ENCODE data around the gene PTH2. TPM values are rescaled to one million over a fixed set of nuclear protein-coding genes. Genes with fewer than 3 reads are reported as not detected.

PTH2 gene
- polyA plus RNA-seq, 3 donors, result not detected

DNA sequence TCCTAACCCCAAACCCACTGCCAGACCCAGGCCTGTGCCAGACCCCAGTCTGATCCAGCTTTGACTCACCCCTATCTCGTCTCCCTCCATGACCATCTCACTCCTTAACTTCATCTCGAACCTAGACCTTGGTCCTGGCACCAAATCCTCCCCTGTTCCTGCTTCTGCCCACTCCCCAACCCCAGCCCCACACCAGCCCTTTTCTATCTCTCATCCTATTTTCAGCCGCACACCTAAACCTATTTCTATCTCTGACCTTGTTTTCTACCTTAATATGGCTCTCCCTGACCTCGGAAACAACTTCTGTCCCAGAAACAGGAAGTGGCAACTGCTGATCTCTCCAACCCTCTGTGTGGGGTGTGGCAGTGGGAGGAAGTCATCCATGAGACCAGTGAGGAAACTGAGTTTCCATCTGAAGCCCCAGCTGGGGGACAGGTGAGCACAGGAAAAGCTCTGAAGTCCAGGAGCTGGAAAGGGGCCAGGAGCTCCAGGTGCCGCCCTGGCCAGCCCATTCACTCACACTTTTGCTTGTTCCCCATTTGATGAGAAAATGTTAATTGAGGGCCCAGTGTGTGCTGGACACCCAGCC lies 13.7 kb downstream of the PTH2 start:
- Mint-ChIP-seq H3K4me1 (peaks cover 28% of the 10 kb centered on the region), H3K36me3 (no peaks in the 10 kb centered on the region), H3K4me3 (peak overlapping the region in 1 of 2 donors; percentile 59), H3K9me3 (peaks cover 0 to 5% (median 0%) of the 10 kb centered on the region in 7 donors), H3K27me3 (ENCODE audit: low read depth in 3 of 3) (peaks cover 4 to 11% (median 8%) of the 10 kb centered on the region in 3 donors), H3K27ac (peak overlapping the region; percentile 34 to 87 (median 79))
- H2AFZ ChIP-seq (ENCODE audit: insufficient read depth, low read depth, low read length, poor library complexity, severe bottlenecking), result peak overlapping the region; percentile 75
- peaks cover 15 to 17% of the 10 kb centered on the region in 2 donors for H3K4me1 ChIP-seq (ENCODE audit: control insufficient read depth in 1 of 2, insufficient read depth in 2 of 2, low read length in 2 of 2)
- 49% methylated on average over 2 of the region's 5 CpGs for WGBS (ENCODE audit: insufficient coverage)
- peak overlapping the region; percentile 35 for H3K4me2 ChIP-seq (replicated peaks; ENCODE audit: extremely low read depth, low read length, poor library complexity, severe bottlenecking)
- DNase-seq, result peak; percentile 41 to 70 (median 68)
- TF ChIP-seq CTCF (IDR thresholded peaks at IDR 0.05), result no peak
- H3K27me3 ChIP-seq (ENCODE audit: control insufficient read depth in 2 of 2, insufficient read depth in 2 of 2, low read length in 2 of 2), result no peaks in the 10 kb centered on the region
- peak overlapping the region; percentile 24 to 29 for H3K27ac ChIP-seq (ENCODE audit: low read depth in 1 of 2, low read length in 2 of 2)
- no peaks in the 10 kb centered on the region for H4K20me1 ChIP-seq (ENCODE audit: insufficient read depth, low read length)
- no peaks in the 10 kb centered on the region for H3K79me2 ChIP-seq (ENCODE audit: insufficient read depth, low read length)
- no peaks in the 10 kb centered on the region for H3K36me3 ChIP-seq (replicated peaks in 1 of 2; ENCODE audit: control insufficient read depth in 1 of 2, insufficient read depth in 2 of 2, low read length in 2 of 2)
- no peaks in the 10 kb centered on the region for H3K9me3 ChIP-seq (replicated peaks in 1 of 2; ENCODE audit: control insufficient read depth in 1 of 2, insufficient read depth in 1 of 2, low read length in 2 of 2)
- no peak overlapping the region for H3K9ac ChIP-seq (ENCODE audit: insufficient read depth, low read length, poor library complexity, severe bottlenecking)
- H3K4me3 ChIP-seq (replicated peaks in 1 of 3; ENCODE audit: low read depth in 2 of 3, low read length in 3 of 3), result peak overlapping the region in 1 of 3 experiments; percentile 40
- intact Hi-C loops (cut with micrococcal nuclease), result no loop called here

DNA sequence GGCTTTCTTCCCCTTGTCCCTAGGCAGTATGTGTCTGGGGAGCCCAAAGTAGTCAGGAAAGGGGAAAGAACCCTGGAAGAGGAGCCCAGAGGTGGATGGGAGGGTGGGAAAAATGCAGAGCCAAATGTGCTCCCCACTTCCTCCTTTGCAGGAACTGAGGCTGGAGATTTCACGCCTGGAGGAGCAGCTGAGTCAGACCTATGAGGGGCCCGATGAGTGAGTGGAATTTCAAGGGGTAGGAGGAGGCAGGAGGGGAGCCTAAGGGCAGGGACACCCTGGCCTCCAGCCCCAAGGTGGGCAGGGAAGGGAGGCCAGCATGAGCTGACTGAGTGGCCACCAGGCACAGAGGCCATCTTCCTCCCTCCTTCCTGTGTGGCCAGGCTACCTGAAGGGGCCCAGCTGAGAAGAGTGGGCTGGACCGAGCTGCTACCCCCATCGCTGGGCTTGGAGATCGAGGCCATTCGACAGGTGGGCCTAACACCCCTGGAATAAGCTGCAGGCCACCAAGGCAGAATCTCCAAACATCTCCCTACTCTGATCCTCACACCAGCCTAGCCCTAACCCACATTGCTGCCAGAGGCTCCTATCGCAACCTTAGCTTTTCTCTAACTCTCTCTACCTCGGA lies 14.3 kb downstream of the PTH2 start:
- intact Hi-C loops (cut with micrococcal nuclease), result no loop called here
- no peaks in the 10 kb centered on the region for H3K36me3 Mint-ChIP-seq
- H3K27ac Mint-ChIP-seq, result peak overlapping the region in 6 of 7 donors; percentile 12 to 87 (median 79)
- peaks cover 0 to 5% (median 0%) of the 10 kb centered on the region in 7 donors for H3K9me3 Mint-ChIP-seq
- H2AFZ ChIP-seq (ENCODE audit: insufficient read depth, low read depth, low read length, poor library complexity, severe bottlenecking), result peak overlapping the region; percentile 75
- peak overlapping the region; percentile 35 for H3K4me2 ChIP-seq (replicated peaks; ENCODE audit: extremely low read depth, low read length, poor library complexity, severe bottlenecking)
- H3K4me1 ChIP-seq (ENCODE audit: control insufficient read depth in 1 of 2, insufficient read depth in 2 of 2, low read length in 2 of 2), result peaks cover 15 to 17% of the 10 kb centered on the region in 2 donors
- 74% methylated on average over 7 of the region's 8 CpGs for WGBS (ENCODE audit: insufficient coverage)
- TF ChIP-seq CTCF (IDR thresholded peaks at IDR 0.05), result no peak
- H4K20me1 ChIP-seq (ENCODE audit: insufficient read depth, low read length), result no peaks in the 10 kb centered on the region
- no peaks in the 10 kb centered on the region for H3K27me3 ChIP-seq (ENCODE audit: control insufficient read depth in 2 of 2, insufficient read depth in 2 of 2, low read length in 2 of 2)
- peaks cover 4 to 11% (median 8%) of the 10 kb centered on the region in 3 donors for H3K27me3 Mint-ChIP-seq (ENCODE audit: low read depth in 3 of 3)
- peak in 2 of 3 donors; percentile 12 to 46 for DNase-seq
- H3K4me3 Mint-ChIP-seq, result peak overlapping the region in 1 of 2 donors; percentile 59
- no peak overlapping the region for H3K9ac ChIP-seq (ENCODE audit: insufficient read depth, low read length, poor library complexity, severe bottlenecking)
- H3K36me3 ChIP-seq (replicated peaks in 1 of 2; ENCODE audit: control insufficient read depth in 1 of 2, insufficient read depth in 2 of 2, low read length in 2 of 2), result no peaks in the 10 kb centered on the region
- H3K79me2 ChIP-seq (ENCODE audit: insufficient read depth, low read length), result no peaks in the 10 kb centered on the region
- H3K9me3 ChIP-seq (replicated peaks in 1 of 2; ENCODE audit: control insufficient read depth in 1 of 2, insufficient read depth in 1 of 2, low read length in 2 of 2), result no peaks in the 10 kb centered on the region
- H3K27ac ChIP-seq (ENCODE audit: low read depth in 1 of 2, low read length in 2 of 2), result peak overlapping the region; percentile 24 to 29
- peaks cover 28% of the 10 kb centered on the region for H3K4me1 Mint-ChIP-seq
- H3K4me3 ChIP-seq (replicated peaks in 1 of 3; ENCODE audit: low read depth in 2 of 3, low read length in 3 of 3), result peak overlapping the region in 1 of 3 experiments; percentile 40
